Upper lobe of right lung (tissue), 1 donor: ENCODE data around the gene SAMM50. TPM values are rescaled to one million over a fixed set of nuclear protein-coding genes. Genes with fewer than 3 reads are reported as not detected.
A peak's percentile ranks its signal among the peaks of the same experiment; 100 is the strongest.

Experiments
- ATAC-seq: fragments of 200-7000 bp; cut with Tn5 transposase; one replicate; pipeline ENCODE4 v1.9.1; 2020; ENCODE audit warnings: mild to moderate bottlenecking, moderate library complexity
- DNase-seq: peaks from one replicate; pipeline ENCODE4 v3.0.0-alpha.2; 2020
- H3K27ac ChIP-seq: fragments of 200-600 bp; one replicate; pipeline ENCODE4 v1.8.0; 2022
- H3K27me3 ChIP-seq: fragments of 200-600 bp; one replicate; pipeline ENCODE4 v1.8.0; 2022; ENCODE audit warnings: mild to moderate bottlenecking
- H3K36me3 ChIP-seq: fragments of 200-600 bp; one replicate; pipeline ENCODE4 v1.8.0; 2022
- H3K4me1 ChIP-seq: fragments of 200-600 bp; one replicate; pipeline ENCODE4 v1.8.0; 2022
- H3K4me3 ChIP-seq: fragments of 200-600 bp; one replicate; pipeline ENCODE4 v1.8.0; 2022; ENCODE audit warnings: mild to moderate bottlenecking
- H3K9me3 ChIP-seq: fragments of 200-600 bp; one replicate; pipeline ENCODE4 v1.8.0; 2022
- intact Hi-C: fragments of 100-400 bp; cut with DNase I; formaldehyde crosslinking; loops from one replicate; pipeline ENCODE4 v1.11.0; 2022
- total RNA-seq: library from RNA; stranded (reverse); fragmentation: NEBNext Ultra II Directional; extraction: Animal tissue kit (Norgen Biotek cat#: 25700); gene quantifications from one replicate; pipeline ENCODE4 v1.2.1, GENCODE V29; 2021
- TF ChIP-seq, protein P1 (sequence below): fragments of 200-600 bp; IDR thresholded peaks from one replicate; pipeline ENCODE4 v1.8.0; 2022; ENCODE audit warnings: antibody characterized with exemption
- donor health status: DM: no; HTN: yes; CAD: no; lungs with severe emphysema.

Gene SAMM50
- total RNA-seq, 1 donor from 2014 or later: 25.7 TPM

GRCh38 chr22:43995057-43995685 is 39.9 kb downstream of the SAMM50 start:
- Histone ChIP-seq H3K9me3 (no peaks in the 10 kb centered on the region), H3K27me3 (no peaks in the 10 kb centered on the region), H3K27ac (no peak overlapping the region), H3K4me3 (peak overlapping the region; percentile 32), H3K4me1 (no peaks in the 10 kb centered on the region), H3K36me3 (peaks cover 66% of the 10 kb centered on the region)
- DNase-seq (peak; percentile 51), ATAC-seq (no peak)
- intact Hi-C loops: no loop called here
- TF ChIP-seq, protein P1, sequence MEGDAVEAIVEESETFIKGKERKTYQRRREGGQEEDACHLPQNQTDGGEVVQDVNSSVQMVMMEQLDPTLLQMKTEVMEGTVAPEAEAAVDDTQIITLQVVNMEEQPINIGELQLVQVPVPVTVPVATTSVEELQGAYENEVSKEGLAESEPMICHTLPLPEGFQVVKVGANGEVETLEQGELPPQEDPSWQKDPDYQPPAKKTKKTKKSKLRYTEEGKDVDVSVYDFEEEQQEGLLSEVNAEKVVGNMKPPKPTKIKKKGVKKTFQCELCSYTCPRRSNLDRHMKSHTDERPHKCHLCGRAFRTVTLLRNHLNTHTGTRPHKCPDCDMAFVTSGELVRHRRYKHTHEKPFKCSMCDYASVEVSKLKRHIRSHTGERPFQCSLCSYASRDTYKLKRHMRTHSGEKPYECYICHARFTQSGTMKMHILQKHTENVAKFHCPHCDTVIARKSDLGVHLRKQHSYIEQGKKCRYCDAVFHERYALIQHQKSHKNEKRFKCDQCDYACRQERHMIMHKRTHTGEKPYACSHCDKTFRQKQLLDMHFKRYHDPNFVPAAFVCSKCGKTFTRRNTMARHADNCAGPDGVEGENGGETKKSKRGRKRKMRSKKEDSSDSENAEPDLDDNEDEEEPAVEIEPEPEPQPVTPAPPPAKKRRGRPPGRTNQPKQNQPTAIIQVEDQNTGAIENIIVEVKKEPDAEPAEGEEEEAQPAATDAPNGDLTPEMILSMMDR: no peak

DNA sequence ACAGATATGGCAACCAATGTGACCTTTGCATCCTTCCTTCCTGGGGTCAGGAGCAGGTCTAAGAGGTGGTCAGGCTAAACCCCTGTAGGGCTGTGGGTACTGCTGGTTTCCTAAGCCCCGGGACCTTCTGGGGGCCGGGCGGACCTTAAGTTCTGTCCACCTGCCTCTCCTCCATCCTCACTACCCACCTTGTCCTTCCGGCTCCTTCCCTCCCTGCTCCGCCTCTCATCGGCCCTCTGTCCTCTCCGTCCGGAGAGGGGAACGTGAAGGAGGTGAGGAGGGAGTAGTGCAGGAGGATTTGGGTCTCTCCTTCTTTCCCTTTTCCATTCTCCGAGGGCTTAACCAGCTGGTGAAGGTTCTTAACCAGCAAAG is 40.5 kb downstream of the SAMM50 start:
- ATAC-seq (no peak), DNase-seq (no peak)
- no peaks in the 10 kb centered on the region for H3K27me3 ChIP-seq
- H3K27ac ChIP-seq: peak overlapping the region; percentile 56
- TF ChIP-seq, protein P1: no peak
- intact Hi-C loops: no loop called here
- no peaks in the 10 kb centered on the region for H3K9me3 ChIP-seq
- H3K4me1 ChIP-seq: no peaks in the 10 kb centered on the region
- peak overlapping the region; percentile 32 for H3K4me3 ChIP-seq
- H3K36me3 ChIP-seq: peaks cover 60% of the 10 kb centered on the region

- intact Hi-C loops: no loop called here
- Histone ChIP-seq H3K9me3 (no peaks in the 10 kb centered on the region), H3K27ac (peak overlapping the region; percentile 56), H3K27me3 (no peaks in the 10 kb centered on the region), H3K4me3 (peak overlapping the region; percentile 32), H3K4me1 (no peaks in the 10 kb centered on the region), H3K36me3 (peaks cover 56% of the 10 kb centered on the region)
- peak; percentile 81 for ATAC-seq
- DNase-seq: peak; percentile 83
- TF ChIP-seq, protein P1: no peak
Measured at GRCh38 chr22:43996170-43996980, 41.1 kb downstream of the SAMM50 start.

- Histone ChIP-seq H3K9me3 (no peaks in the 10 kb centered on the region), H3K36me3 (peaks cover 51% of the 10 kb centered on the region), H3K4me1 (no peaks in the 10 kb centered on the region), H3K4me3 (no peak overlapping the region), H3K27ac (no peak overlapping the region), H3K27me3 (no peaks in the 10 kb centered on the region)
- TF ChIP-seq, protein P1: no peak
- ATAC-seq (no peak), DNase-seq (peak; percentile 46)
- intact Hi-C loops: no loop called here
Measured at GRCh38 chr22:43996981-43997265, 41.7 kb downstream of the SAMM50 start.

- no peak overlapping the region for H3K27ac ChIP-seq
- no peaks in the 10 kb centered on the region for H3K9me3 ChIP-seq
- ATAC-seq (no peak), DNase-seq (peak; percentile 21)
- no peak overlapping the region for H3K4me3 ChIP-seq
- intact Hi-C loops: no loop called here
- H3K36me3 ChIP-seq: peaks cover 36% of the 10 kb centered on the region
- H3K4me1 ChIP-seq: no peaks in the 10 kb centered on the region
- H3K27me3 ChIP-seq: no peaks in the 10 kb centered on the region
- TF ChIP-seq, protein P1: no peak
Measured at GRCh38 chr22:43998679-43999264, 43.5 kb downstream of the SAMM50 start.
